Smooth muscle cell (in vitro differentiated cells): ENCODE results near the gene IL33. TPM values are rescaled to one million over a fixed set of nuclear protein-coding genes. Genes with fewer than 3 reads are reported as not detected.

Experiments used
- DNase-seq: peaks from one replicate; lab custom pipeline; 2025; ENCODE audit not compliant: unreplicated experiment; lab: John Stamatoyannopoulos, UW
- H2AFZ ChIP-seq: fragments of 200-600 bp; sonication (generic); 2 replicates; pipeline ENCODE4 v1.6.0; 2016; ENCODE audit warnings: antibody characterized with exemption, low read depth, mild to moderate bottlenecking
- H3F3A ChIP-seq: fragments of 200-600 bp; sonication (generic); 2 replicates; pipeline ENCODE4 v1.6.0; 2017; ENCODE audit warnings: antibody characterized with exemption, low read depth
- H3K27ac ChIP-seq: fragments of 200-600 bp; sonication (generic); 2 replicates; pipeline ENCODE4 v1.5.1; 2016; ENCODE audit warnings: low read depth, mild to moderate bottlenecking
- H3K27me3 ChIP-seq: fragments of 200-600 bp; sonication (generic); 2 replicates; pipeline ENCODE4 v1.6.1; 2016; ENCODE audit warnings: low read depth, mild to moderate bottlenecking
- H3K36me3 ChIP-seq: fragments of 200-600 bp; sonication (generic); 2 replicates; pipeline ENCODE4 v1.5.1; 2016; ENCODE audit warnings: low read depth
- H3K4me1 ChIP-seq: fragments of 200-600 bp; sonication (generic); 2 replicates; pipeline ENCODE4 v1.5.1; 2016; ENCODE audit warnings: low read depth
- H3K4me2 ChIP-seq: fragments of 200-600 bp; sonication (generic); 2 replicates; pipeline ENCODE4 v1.6.0; 2016; ENCODE audit warnings: mild to moderate bottlenecking
- H3K4me3 ChIP-seq: fragments of 200-600 bp; sonication (generic); 2 replicates; pipeline ENCODE4 v1.5.1; 2016; ENCODE audit warnings: mild to moderate bottlenecking
- H3K79me2 ChIP-seq: fragments of 200-600 bp; sonication (generic); 2 replicates; pipeline ENCODE4 v1.6.0; 2016; ENCODE audit warnings: low read depth, mild to moderate bottlenecking
- H3K9ac ChIP-seq: fragments of 200-600 bp; sonication (generic); 2 replicates; pipeline ENCODE4 v1.6.0; 2016; ENCODE audit warnings: low read depth
- H3K9me3 ChIP-seq: fragments of 200-600 bp; sonication (generic); replicated peaks from 2 replicates; pipeline ENCODE4 v1.5.1; 2016; ENCODE audit warnings: low read depth
- H4K20me1 ChIP-seq: fragments of 200-600 bp; sonication (generic); 2 replicates; pipeline ENCODE4 v1.6.0; 2016; ENCODE audit warnings: low read depth
- WGBS: methylation state at CpG from one replicate; pipeline ENCODE4 v1.1.7; 2016; ENCODE audit warnings: low lambda C conversion rate; 5-methylcytosine and 5-hydroxymethylcytosine counted together
- polyA plus RNA-seq: library from polyadenylated mRNA; unstranded; fragments of >200 nt; fragmentation: Nextera tagmentation; extraction: Ambion mirVana; gene quantifications from 2 replicates; pipeline ENCODE4 v1.2.1, GENCODE V29; 2016
- total RNA-seq: library from RNA; depleted of rRNA; stranded (reverse); fragments of >200 nt; gene quantifications from 2 replicates; pipeline ENCODE4 v1.2.3, GENCODE V29; 2014
- TF ChIP-seq, protein P1 (sequence below): fragments of 200-600 bp; sonication (generic); IDR thresholded peaks from 2 replicates; pipeline ENCODE4 v1.5.1; 2017; ENCODE audit warnings: borderline replicate concordance, mild to moderate bottlenecking, antibody characterized with exemption; ENCODE audit not compliant: insufficient read depth, poor library complexity, severe bottlenecking

Gene IL33
- total and polyA plus RNA-seq, 2 experiments from 2014 or later, result 6.7 to 14.4 TPM

DNA sequence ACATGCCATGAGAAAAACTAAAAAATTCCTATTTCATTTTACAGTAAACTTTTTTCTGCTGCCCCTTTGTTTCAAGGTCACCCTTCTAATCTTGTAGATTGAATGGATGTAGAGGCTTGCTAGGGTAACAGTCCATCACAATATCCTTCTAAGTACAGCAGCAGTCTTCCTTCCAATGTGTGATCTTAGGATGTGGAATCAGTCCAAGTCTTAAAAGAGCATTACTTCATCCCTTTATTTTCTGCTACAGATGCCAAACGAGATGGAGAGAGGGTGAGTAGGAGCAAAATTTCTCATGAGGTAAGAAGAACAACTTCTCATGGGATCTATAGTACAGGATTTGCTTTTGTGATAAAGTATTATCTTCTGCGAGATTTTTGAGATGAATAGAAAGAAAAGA lies 704 bp upstream of the IL33 start:
- Histone ChIP-seq H3K9ac (no peak overlapping the region), H3K9me3 (no peaks in the 10 kb centered on the region), H2AFZ (no peak overlapping the region), H3F3A (no peaks in the 10 kb centered on the region), H3K4me2 (peak overlapping the region; percentile 79), H3K4me3 (no peak overlapping the region), H3K36me3 (no peaks in the 10 kb centered on the region), H3K79me2 (no peaks in the 10 kb centered on the region), H4K20me1 (no peaks in the 10 kb centered on the region), H3K27me3 (no peaks in the 10 kb centered on the region), H3K4me1 (no peaks in the 10 kb centered on the region), H3K27ac (peak overlapping the region; percentile 66)
- WGBS, result 55% methylated on average over 2 of the region's 2 CpGs
- TF ChIP-seq, protein P1, sequence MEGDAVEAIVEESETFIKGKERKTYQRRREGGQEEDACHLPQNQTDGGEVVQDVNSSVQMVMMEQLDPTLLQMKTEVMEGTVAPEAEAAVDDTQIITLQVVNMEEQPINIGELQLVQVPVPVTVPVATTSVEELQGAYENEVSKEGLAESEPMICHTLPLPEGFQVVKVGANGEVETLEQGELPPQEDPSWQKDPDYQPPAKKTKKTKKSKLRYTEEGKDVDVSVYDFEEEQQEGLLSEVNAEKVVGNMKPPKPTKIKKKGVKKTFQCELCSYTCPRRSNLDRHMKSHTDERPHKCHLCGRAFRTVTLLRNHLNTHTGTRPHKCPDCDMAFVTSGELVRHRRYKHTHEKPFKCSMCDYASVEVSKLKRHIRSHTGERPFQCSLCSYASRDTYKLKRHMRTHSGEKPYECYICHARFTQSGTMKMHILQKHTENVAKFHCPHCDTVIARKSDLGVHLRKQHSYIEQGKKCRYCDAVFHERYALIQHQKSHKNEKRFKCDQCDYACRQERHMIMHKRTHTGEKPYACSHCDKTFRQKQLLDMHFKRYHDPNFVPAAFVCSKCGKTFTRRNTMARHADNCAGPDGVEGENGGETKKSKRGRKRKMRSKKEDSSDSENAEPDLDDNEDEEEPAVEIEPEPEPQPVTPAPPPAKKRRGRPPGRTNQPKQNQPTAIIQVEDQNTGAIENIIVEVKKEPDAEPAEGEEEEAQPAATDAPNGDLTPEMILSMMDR, result no peak
- no peak for DNase-seq

DNA sequence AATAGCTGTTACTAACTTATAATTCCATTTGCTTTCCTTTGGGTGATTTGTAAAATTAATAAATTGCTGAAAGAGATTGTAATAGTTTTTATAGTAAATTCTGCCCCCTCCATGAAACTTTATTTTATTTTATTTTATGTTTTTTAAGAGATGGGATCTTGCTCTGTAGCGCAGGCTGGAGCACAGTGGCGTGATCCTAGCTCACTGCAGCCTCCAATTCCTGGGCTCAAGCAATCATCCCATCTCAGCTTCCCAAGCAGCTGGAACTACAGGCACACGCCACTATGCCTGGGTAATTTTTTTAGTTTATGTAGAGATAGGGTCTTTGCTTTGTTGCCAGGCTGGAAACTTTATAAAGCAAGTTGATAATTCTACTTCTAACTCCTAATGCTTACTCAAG lies 395 bp downstream of the IL33 start:
- H2AFZ ChIP-seq, result no peak overlapping the region
- no peaks in the 10 kb centered on the region for H4K20me1 ChIP-seq
- no peaks in the 10 kb centered on the region for H3K4me1 ChIP-seq
- H3F3A ChIP-seq, result no peaks in the 10 kb centered on the region
- 63% methylated on average over 3 of the region's 3 CpGs for WGBS
- H3K9ac ChIP-seq, result no peak overlapping the region
- no peak for DNase-seq
- no peaks in the 10 kb centered on the region for H3K27me3 ChIP-seq
- no peaks in the 10 kb centered on the region for H3K79me2 ChIP-seq
- H3K4me3 ChIP-seq, result no peak overlapping the region
- H3K9me3 ChIP-seq, result no peaks in the 10 kb centered on the region
- H3K36me3 ChIP-seq, result no peaks in the 10 kb centered on the region
- peak overlapping the region; percentile 66 for H3K27ac ChIP-seq
- TF ChIP-seq, protein P1, result no peak
- peak overlapping the region; percentile 79 for H3K4me2 ChIP-seq

DNA sequence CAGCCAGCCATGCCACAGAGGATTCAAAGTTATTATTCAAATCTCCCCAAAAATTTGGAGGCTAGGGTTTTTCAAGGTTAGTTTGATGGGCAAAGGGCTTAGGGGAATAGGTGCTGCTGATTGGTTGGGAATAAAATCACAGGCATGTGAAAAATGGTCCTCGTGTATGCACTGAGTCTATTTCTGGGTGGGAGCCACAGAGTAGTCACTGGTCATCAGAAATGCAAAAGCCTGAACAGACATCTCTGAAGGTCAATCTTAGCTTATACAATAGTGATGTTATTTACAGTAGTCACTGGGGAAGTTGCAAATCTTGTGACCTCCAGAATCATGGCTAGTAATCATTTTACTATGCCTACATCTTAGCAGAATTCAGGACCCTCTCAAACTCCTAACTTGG lies 1.3 kb downstream of the IL33 start:
- H2AFZ ChIP-seq, result no peak overlapping the region
- H3K4me3 ChIP-seq, result no peak overlapping the region
- 96% methylated on average over 1 of the region's 1 CpG for WGBS
- TF ChIP-seq, protein P1, result no peak
- H3F3A ChIP-seq, result no peaks in the 10 kb centered on the region
- H3K4me1 ChIP-seq, result no peaks in the 10 kb centered on the region
- H3K27me3 ChIP-seq, result no peaks in the 10 kb centered on the region
- H3K9ac ChIP-seq, result no peak overlapping the region
- H3K36me3 ChIP-seq, result no peaks in the 10 kb centered on the region
- H3K4me2 ChIP-seq, result no peak overlapping the region
- DNase-seq, result no peak
- H3K79me2 ChIP-seq, result no peaks in the 10 kb centered on the region
- no peaks in the 10 kb centered on the region for H4K20me1 ChIP-seq
- no peak overlapping the region for H3K27ac ChIP-seq
- no peaks in the 10 kb centered on the region for H3K9me3 ChIP-seq

DNA sequence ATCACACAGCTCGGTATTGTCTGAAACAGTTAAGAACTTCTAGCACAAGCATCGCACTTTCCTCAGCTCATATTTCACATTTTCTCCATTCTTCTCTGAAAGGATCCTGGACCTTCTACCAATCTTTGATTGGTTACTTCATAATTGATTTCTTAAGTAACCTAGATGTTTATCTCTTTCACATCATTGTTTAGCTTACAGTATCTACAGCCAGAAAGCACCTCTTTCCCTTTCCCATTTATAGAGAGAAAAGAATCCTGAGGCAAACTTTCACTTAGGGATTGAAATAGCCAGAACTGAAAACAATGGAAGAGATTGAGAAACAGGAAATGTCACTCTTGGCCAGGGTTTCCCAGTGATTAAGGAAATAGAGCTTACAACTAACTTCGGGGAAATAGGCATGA lies 2.5 kb downstream of the IL33 start:
- 60% methylated on average over 3 of the region's 3 CpGs for WGBS
- Histone ChIP-seq H2AFZ (peak overlapping the region; percentile 65), H4K20me1 (no peaks in the 10 kb centered on the region), H3K4me2 (no peak overlapping the region), H3K4me1 (no peaks in the 10 kb centered on the region), H3K36me3 (no peaks in the 10 kb centered on the region), H3F3A (no peaks in the 10 kb centered on the region), H3K27ac (no peak overlapping the region), H3K9ac (no peak overlapping the region), H3K27me3 (no peaks in the 10 kb centered on the region), H3K9me3 (no peaks in the 10 kb centered on the region), H3K79me2 (no peaks in the 10 kb centered on the region), H3K4me3 (no peak overlapping the region)
- TF ChIP-seq, protein P1, result no peak
- DNase-seq, result no peak
